ENCODE measurements around the gene TRA2B. TPM values are rescaled to one million over a fixed set of nuclear protein-coding genes. Genes with fewer than 3 reads are reported as not detected.

The TRA2B gene
- 100 to 1,000 TPM; 113 to 159 (median 123) TPM for total RNA-seq
- polyA plus RNA-seq: 10 to 100 TPM; 62.5 to 86.7 (median 64.0) TPM

GRCh38 chr3:185937689-185938374, at the start of gene TRA2B:
Gene TRA2B, minus strand, starts transcription at chr3:185938014. Its CDS starts 154 bp downstream, at chr3:185937860.
- 2% methylated on average over 55 of the region's 55 CpGs for WGBS, 2 donors
- no peaks in the 10 kb centered on the region for H3K36me3 ChIP-seq
- peak within 1 kb of the TSS; percentile 94 to 100 (median 100) for H3K27ac ChIP-seq
- TF ChIP-seq POLR2A (IDR thresholded peaks at IDR 0.05): peak; percentile 100
- TF ChIP-seq EP300 (IDR thresholded peaks at IDR 0.05): peak in 2 of 4 donors; percentile 39 to 91
- peak; percentile 100 for TF ChIP-seq POLR2AphosphoS5 (IDR thresholded peaks at IDR 0.05)
- peak in 2 of 4 experiments; percentile 21 to 24 for TF ChIP-seq CTCF (IDR thresholded peaks at IDR 0.05)
- H3K9me3 ChIP-seq: no peaks in the 10 kb centered on the region
- peaks cover 0 to 35% (median 28%) of the 10 kb centered on the region in 4 donors for H3K4me1 ChIP-seq
- peak; percentile 100 for DNase-seq
- H3K4me3 ChIP-seq: peak within 1 kb of the TSS; percentile 72 to 100 (median 98)
- H3K27me3 ChIP-seq: no peaks in the 10 kb centered on the region
- intact Hi-C loops (cut with DNase I): loop anchor here (2.0 to 10.0 kb wide), 6 partner anchors 116 to 844 kb away; partner anchors contain the start of genes EIF4A2, ETV5, SENP2 and TBCCD1

- WGBS, 2 donors: 86 to 95% methylated on average over 23 of the region's 23 CpGs
- Histone ChIP-seq H3K27me3 (peaks cover 0 to 11% (median 6%) of the 10 kb centered on the region in 3 donors), H3K4me1 (peaks cover 0 to 6% (median 4%) of the 10 kb centered on the region in 4 donors), H3K36me3 (no peaks in the 10 kb centered on the region), H3K27ac (no peak overlapping the region), H3K4me3 (no peak overlapping the region), H3K9me3 (no peaks in the 10 kb centered on the region)
- TF ChIP-seq EP300 (IDR thresholded peaks at IDR 0.05) (no peak), POLR2AphosphoS5 (IDR thresholded peaks at IDR 0.05) (no peak), POLR2A (IDR thresholded peaks at IDR 0.05) (no peak), CTCF (IDR thresholded peaks at IDR 0.05) (no peak)
- intact Hi-C loops (cut with DNase I): no loop called here
- DNase-seq: no peak
Measured at GRCh38 chr3:185986198-185986777, 48.5 kb upstream of the TRA2B start.

GRCh38 chr3:185984203-185984602, 46.4 kb upstream of the TRA2B start:
- H3K36me3 ChIP-seq: no peaks in the 10 kb centered on the region
- H3K4me1 ChIP-seq: peaks cover 0 to 6% (median 4%) of the 10 kb centered on the region in 4 donors
- H3K27me3 ChIP-seq: peaks cover 0 to 11% (median 6%) of the 10 kb centered on the region in 3 donors
- intact Hi-C loops (cut with DNase I): loop anchor here (5.0 kb wide), 2 partner anchors 558 to 633 kb away; partner anchors contain the start of gene CRYGS
- TF ChIP-seq POLR2A (IDR thresholded peaks at IDR 0.05) (no peak), CTCF (IDR thresholded peaks at IDR 0.05) (no peak), POLR2AphosphoS5 (IDR thresholded peaks at IDR 0.05) (no peak), EP300 (IDR thresholded peaks at IDR 0.05) (no peak)
- no peak for DNase-seq
- H3K4me3 ChIP-seq: no peak overlapping the region
- no peak overlapping the region for H3K27ac ChIP-seq
- WGBS, 2 donors: 66 to 68% methylated on average over 3 of the region's 3 CpGs
- H3K9me3 ChIP-seq: no peaks in the 10 kb centered on the region

GRCh38 chr3:185983495-185984141, 45.8 kb upstream of the TRA2B start:
- WGBS, 2 donors: 20 to 22% methylated on average over 23 of the region's 23 CpGs

More at GRCh38 chr3:185983495-185984141, 45.8 kb upstream of the TRA2B start:
- peaks cover 0 to 6% (median 4%) of the 10 kb centered on the region in 4 donors for H3K4me1 ChIP-seq
- H3K9me3 ChIP-seq: no peaks in the 10 kb centered on the region
- DNase-seq: peak; percentile 83
- no peaks in the 10 kb centered on the region for H3K36me3 ChIP-seq
- peaks cover 0 to 11% (median 6%) of the 10 kb centered on the region in 3 donors for H3K27me3 ChIP-seq
- intact Hi-C loops (cut with DNase I): loop anchor here (2.0 to 5.0 kb wide), 3 partner anchors 259 to 634 kb away; partner anchors contain the start of gene CRYGS
- TF ChIP-seq EP300 (IDR thresholded peaks at IDR 0.05) (no peak), CTCF (IDR thresholded peaks at IDR 0.05) (peak; percentile 60 to 90 (median 86)), POLR2A (IDR thresholded peaks at IDR 0.05) (no peak)
- H3K27ac ChIP-seq: no peak overlapping the region
- no peak overlapping the region for H3K4me3 ChIP-seq
